NCI-H187 treated with DMSO at 0.1 percent for 48 hours (cell line): ENCODE data around the gene LYPD5.
"Not testable (repeated sequence)": the region's sequence is repeated elsewhere in the genome, so short reads cannot be mapped to it uniquely, and the experiment has no call there.

Source experiments
- DNase-seq: peaks from one replicate; lab custom pipeline; 2025; lab: John Stamatoyannopoulos, UW

LYPD5 gene

DNA sequence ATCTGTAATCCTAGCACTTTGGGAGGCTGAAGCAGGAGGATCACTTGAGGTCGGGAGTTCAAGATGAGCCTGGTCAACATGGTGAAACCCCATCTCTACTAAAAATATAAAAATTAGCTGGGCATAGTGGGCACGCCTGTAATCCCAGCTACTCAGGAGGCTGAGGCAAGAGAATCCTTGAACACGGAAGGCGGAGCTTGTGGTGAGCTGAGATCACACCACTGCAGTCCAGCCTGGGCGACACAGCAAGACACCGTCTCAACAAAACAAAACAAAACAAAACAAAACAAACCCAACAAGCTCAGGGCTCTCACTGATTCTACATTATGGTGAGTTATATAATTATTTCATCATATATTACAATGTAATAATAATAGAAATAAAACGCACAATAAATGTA is 4.2 kb upstream of the LYPD5 start:
- not testable (repeated sequence) for DNase-seq

DNA sequence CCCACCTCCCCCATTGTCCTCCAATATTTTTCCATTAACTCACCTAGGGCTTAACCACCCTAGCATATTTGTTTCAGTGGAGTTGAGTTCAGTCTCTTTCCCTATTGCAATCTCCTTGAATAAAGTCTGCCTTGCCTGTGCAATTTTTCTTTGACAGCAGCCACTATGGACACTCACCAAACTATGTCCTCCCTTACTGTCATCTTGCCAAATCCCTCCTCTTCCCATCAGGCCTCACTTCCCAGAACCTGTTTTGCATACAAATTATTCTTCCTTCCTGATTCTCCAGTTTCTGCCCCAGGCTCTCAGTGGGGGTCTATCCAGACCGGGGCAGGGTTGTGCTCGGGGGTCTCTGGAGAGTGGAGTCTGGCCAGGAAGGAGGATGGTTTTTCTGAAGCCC is 2.2 kb upstream of the LYPD5 start:
- no peak for DNase-seq

DNA sequence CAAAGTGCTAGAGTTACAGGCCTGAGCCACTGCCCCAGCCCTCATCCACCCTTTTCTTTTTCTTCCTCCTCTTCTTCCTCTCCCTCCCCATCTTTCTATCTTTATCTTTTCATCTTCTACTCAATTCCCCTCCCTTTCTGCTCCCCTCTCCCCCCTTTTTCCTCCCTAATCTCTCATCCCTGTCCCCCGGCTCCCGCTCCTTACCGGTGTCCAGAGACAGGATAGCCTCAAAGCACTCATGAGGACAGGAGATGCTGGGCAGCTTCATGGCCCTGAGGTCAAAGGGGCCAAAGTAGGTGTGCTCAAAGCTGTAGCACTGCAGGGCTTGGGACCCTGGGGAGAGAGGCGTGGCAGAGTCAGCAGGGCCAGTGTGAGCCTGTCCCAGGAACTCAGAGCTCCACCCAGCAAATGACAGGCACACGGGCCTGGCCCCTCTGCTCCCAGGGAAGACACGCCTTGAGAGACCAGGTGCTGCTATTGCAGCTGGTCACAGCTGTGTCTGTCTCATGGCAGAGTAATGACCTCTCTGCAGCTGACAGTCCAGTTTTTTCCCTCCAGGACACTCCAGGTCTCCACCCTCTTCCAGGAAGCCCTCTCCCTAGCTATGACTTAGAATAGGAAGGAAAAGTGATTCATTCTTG is 2.6 kb downstream of the LYPD5 start:
- DNase-seq: no peak

DNA sequence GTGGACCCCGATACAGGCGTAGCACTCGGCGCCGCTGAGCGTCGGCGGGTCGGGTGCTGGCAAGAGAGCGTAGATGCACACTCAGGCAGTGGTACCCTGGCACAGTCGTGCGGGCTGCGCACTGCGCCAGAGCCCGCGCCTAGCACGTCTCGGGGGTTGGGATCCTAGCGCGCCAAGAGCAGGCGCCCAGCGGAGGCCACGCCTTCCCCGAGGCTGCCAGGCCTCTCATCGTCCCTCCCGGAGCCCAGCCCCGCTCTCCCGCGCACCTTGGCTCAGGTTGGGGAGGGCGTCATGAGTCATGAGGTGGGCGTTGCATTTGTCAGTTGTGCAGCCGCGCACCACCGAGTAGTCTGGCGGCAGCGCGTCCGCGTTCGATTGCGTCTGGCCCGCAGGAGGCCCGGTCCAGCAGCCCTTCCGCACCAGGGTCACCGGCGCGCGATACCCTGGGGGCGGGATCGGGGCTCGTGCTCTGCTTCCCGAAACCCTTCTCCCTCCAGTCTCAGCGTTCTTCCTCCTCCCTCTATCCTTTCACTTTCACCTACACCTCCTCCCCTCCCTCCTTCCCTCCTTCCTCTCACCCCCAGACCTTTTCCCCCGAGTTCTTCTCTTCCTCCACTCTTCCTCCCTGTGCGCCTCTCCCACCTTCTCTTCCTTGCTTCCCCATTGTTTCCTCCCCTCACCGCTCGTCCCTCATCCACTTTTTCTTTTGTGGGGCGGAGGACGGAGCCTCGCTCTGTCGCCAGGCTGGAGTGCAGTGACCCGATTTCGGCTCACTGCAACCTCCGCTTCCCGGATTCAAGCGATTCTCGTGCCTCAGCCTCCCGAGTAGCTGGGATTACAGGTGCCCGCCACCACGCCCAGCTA is 3.5 kb downstream of the LYPD5 start:
- DNase-seq: no peak

GRCh38 chr19:43798026-43798545 is 4.2 kb downstream of the LYPD5 start:
- no peak for DNase-seq

DNA sequence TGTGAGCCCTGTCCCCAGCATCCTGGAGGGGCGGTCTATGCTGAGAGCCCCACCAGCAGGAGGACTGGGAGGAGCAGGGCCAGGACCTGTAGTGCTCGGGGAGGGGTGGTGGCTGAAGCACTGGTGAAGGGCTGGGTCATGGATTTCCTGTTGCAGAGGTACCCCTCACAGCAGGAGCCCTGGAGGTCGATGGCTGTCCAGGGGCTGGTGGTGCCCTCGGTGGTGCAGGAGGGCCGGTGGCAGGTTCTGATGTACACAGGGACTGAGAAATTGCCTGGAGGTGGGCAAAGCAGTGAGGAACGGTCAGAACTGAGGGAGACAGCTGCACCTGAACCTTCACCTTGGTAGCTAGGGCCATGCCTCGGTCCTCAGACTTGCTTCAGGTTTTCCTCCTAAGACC is 4.7 kb downstream of the LYPD5 start:
- DNase-seq: no peak

GRCh38 chr19:43797118-43797517 is 5.1 kb downstream of the LYPD5 start:
- no peak for DNase-seq

- no peak for DNase-seq
These were observed 11.7 kb downstream of the LYPD5 start for GRCh38 chr19:43790587-43790986.

DNA sequence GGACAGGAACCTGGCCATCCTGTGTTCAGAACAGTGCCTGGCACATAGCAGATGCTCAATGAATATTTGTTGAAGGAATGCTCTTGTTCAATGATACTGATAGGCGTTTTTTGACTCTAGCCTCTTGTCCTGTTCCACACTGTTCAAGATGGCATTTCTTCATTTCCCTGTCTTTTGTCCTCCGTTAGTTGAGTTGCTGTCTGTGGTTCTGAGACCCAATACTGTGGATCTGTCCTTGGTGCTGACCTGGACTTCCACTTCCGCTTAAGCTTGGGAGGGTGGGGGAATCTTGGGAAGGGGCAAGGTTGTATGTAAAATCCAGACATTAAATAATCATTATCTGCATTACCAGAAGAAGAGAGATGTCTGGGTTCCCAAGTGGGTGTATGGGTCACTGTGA is 13.2 kb downstream of the LYPD5 start:
- DNase-seq: no peak

DNA sequence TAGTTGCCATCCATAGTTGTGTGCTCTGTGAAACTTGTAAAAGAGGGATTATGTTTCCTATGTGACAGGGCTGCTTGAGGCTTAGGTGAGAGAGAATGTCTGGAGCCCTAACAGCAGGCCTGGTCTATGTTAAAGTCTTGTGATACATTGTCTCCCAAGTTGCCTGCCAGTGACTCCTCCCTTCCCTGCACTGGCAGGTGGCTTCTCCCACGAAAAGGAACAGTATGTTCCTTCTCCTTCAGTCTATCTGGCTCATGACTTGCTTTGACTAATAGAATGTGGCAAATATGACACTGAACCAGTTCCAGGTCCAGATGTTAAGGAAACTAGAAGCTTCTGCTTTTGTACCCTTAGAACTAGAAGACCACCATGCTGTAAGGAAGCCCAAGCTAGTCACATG is 15.6 kb downstream of the LYPD5 start:
- no peak for DNase-seq

GRCh38 chr19:43784981-43785808 is 17.1 kb downstream of the LYPD5 start:
- peak; percentile 30 for DNase-seq

DNA sequence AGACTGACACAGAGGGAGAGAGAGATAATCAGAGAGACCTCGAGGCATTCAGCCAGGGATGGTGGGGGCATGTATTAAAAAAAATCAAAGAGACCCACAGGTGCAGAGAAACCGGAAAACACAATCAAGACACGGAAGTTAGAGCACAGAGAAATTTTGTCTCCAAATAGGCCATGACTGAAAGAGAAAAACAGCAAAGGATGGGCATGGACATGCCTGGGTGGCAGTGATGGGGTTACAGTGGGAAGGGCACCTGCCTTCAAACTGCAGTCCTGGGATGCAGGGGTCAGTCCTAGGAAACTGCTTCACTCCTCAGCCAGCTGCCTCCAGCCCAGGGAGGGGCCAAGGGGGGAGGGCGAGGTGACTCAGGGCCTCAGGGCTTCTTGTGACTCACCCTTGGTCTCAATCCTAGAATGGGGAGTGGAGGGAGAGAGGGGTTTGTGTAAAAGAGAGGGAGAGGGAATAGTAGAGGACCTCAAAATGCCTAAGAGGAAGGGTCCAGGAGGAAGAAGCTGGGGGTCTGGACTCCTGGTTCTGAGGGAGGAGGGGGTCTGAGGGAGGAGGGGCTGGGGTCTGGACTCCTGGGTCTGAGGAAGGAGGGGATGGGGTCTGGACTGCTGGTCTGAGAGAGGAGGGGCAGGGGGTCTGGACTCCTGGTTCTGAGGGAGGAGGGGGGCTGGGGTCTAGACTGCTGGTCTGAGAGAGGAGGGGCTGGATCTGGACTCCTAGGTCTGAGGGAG is 17.8 kb downstream of the LYPD5 start:
- no peak for DNase-seq

- DNase-seq: no peak
These were observed 18.6 kb downstream of the LYPD5 start for GRCh38 chr19:43783636-43784035.

DNA sequence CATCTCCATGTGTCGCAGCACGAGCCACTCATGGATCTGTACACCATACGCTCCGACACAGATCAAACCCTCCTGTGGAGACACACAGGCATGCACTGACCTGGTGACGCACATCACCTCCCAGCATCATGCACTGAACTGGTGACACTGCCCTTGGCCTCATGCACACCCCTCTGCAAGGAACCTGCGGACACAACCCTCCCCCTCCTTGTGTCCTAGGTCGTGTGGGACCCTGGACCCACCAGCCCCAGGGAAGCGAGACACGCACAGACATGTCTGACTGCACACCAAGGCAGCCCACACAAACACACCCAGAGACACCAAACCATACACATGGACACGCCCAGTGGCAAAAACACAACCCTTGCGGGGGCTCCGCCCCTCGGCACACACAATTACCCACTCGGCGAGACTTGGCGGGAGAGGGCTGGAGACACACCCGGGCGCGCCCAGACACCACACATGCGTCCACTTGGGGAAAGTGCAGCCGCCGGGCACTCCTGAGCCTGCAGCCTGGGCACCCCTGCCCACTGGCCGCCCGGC is 19.5 kb downstream of the LYPD5 start:
- DNase-seq: no peak

- no peak for DNase-seq
These were observed 20.0 kb downstream of the LYPD5 start for GRCh38 chr19:43782311-43782660.

GRCh38 chr19:43781630-43782310 is 20.5 kb downstream of the LYPD5 start:
- DNase-seq: no peak

DNA sequence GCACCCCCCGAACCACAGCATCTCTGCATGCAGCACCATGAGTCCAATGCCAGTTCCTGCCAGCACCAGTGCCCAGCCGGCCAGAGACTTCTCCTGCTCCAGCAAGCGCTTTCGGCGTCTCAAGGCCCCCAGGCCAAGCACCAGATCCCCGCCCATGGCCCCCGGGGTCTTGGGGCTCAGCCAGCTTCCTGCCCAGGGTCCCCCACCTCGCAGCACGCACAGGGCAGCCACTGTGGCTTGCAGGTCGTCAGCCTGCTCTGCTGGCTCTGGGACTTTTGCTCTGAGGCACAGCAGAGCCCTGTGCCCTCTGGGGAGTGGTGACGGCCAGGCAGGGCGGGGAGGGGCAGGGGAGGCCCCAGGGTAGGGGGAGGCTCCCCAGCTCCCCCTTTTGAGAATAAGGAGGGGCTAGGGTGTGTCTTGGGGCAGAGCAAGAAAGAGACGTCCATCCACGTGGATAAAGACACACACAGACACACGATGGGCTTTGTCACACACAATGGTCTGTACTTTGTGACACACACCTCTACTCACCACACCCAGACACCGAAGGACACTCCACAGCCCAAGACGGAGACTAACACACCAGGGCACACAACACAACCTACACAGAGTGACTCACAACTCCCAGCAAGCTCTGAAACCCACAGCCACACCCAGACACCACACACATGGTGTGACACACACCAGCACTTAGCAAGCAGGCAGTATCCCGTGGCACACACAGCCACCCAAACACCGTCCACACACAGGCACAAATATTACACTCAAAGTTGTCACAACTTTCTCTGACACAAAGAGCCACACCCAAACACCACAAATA is 21.3 kb downstream of the LYPD5 start, which contains the start of gene KCNN4:
Gene KCNN4, minus strand, starts transcription at position 268 of the 820 bp plus-strand sequence. Its CDS starts 112 bp downstream, at position 156.
- DNase-seq: no peak

GRCh38 chr19:43779820-43780219 is 22.4 kb downstream of the LYPD5 start:
- no peak for DNase-seq

DNA sequence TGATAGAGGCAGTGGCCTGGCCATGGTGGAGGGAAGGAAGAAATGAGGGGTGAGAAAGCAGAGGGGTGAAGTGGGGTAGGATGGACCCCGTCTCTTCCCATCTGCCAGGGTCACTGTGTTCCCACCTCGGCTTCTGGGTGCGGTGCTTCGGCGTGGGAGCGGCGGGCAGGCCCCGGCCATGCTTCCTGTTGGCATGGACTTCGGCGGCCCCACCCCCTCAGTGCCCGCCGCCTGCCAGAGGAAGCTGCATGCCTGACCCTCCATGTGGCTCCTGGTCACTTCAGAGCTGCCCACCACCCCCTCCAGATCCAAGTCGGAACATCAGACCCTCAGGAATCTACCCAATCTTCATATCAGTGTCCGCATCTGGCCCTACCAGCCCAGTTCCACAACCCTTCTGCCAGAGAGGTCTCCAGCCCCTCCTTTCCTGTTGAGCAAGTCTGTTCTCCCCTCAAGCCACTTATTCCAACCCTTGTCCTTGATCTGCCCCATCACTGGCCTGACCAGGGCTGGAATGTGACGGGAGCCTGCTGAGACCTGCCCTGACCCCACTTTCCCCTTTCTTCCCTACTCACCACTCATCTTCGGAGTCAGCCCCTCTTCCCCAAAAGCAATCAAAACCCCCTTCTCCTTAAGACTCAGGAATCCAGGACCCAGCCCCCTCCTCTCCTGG is 23.0 kb downstream of the LYPD5 start:
- no peak for DNase-seq
